ENCODE measurements around the gene MYLK. TPM values are rescaled to one million over a fixed set of nuclear protein-coding genes. Genes with fewer than 3 reads are reported as not detected.

The MYLK gene
- total RNA-seq, 1 donor from 2014 or later, result 11.1 TPM

DNA sequence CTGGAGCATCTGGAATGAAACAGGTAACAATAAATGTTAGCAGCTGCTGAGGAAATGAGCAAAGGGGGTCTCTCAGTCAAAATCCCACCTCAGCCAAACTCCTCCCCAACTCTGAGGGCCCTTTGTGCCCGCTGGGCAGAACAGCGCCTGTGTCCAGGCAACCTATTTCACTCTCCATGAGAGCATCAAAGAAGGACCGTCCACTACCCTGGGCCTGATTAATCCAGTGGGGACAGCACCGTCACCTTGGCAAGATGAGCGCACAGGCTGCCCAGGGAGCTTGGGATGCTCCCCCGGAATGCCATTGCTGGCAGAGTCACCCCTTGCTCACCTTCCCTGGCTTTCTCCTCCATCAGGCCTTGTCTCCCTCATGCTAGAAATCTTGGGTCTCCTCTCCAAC is 201.8 kb downstream of the MYLK start:
- intact Hi-C loops (cut with micrococcal nuclease), result no loop called here
- DNase-seq, result no peak
- Histone ChIP-seq H3K27ac (replicated peaks) (no peak overlapping the region), H3K27me3 (ENCODE audit: low read depth) (no peaks in the 10 kb centered on the region), H3K9me3 (replicated peaks) (no peaks in the 10 kb centered on the region), H3K36me3 (no peaks in the 10 kb centered on the region), H3K4me1 (peaks cover 19% of the 10 kb centered on the region), H3K4me3 (no peak overlapping the region)
- TF ChIP-seq, protein P1, sequence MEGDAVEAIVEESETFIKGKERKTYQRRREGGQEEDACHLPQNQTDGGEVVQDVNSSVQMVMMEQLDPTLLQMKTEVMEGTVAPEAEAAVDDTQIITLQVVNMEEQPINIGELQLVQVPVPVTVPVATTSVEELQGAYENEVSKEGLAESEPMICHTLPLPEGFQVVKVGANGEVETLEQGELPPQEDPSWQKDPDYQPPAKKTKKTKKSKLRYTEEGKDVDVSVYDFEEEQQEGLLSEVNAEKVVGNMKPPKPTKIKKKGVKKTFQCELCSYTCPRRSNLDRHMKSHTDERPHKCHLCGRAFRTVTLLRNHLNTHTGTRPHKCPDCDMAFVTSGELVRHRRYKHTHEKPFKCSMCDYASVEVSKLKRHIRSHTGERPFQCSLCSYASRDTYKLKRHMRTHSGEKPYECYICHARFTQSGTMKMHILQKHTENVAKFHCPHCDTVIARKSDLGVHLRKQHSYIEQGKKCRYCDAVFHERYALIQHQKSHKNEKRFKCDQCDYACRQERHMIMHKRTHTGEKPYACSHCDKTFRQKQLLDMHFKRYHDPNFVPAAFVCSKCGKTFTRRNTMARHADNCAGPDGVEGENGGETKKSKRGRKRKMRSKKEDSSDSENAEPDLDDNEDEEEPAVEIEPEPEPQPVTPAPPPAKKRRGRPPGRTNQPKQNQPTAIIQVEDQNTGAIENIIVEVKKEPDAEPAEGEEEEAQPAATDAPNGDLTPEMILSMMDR (IDR thresholded peaks at IDR 0.05; ENCODE audit: borderline replicate concordance), result no peak

DNA sequence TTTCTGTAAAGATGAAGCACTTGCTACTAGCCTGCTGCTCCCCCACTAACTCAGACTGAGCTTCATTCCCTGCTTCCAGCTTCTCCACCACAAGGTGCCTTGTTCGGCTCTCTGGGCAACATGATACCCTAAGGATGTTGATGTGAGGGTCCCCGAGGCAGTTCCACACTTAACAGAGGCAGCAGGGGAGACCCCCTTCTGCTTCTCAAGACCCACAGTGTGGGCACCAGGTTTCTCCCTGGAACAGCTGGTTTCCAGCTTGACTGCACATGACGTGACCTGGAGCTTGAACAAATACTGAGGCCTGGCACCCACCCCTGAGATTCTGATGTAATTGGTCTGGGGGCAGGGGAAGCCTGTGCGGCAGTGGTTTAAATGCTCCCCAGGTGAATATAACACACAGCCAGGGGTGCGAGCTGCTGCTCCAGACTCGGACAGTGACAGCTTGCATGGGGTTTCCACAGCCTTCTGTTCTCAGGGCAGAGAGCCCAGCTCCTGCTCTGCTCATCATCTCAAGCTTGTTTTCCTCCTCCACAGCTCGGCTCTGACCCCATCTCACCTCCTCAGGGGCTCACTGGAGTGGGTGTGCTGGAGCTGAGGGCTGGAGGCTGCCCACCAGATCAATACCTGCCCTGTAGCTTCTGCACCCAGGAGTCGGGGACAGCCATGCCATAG is 204.3 kb downstream of the MYLK start:
- DNase-seq, result no peak
- no peaks in the 10 kb centered on the region for H3K36me3 ChIP-seq
- no peak overlapping the region for H3K4me3 ChIP-seq
- H3K4me1 ChIP-seq, result peaks cover 14% of the 10 kb centered on the region
- H3K27me3 ChIP-seq (ENCODE audit: low read depth), result no peaks in the 10 kb centered on the region
- TF ChIP-seq, protein P1 (IDR thresholded peaks at IDR 0.05; ENCODE audit: borderline replicate concordance), result no peak
- intact Hi-C loops (cut with micrococcal nuclease), result no loop called here
- no peak overlapping the region for H3K27ac ChIP-seq (replicated peaks)
- H3K9me3 ChIP-seq (replicated peaks), result no peaks in the 10 kb centered on the region

DNA sequence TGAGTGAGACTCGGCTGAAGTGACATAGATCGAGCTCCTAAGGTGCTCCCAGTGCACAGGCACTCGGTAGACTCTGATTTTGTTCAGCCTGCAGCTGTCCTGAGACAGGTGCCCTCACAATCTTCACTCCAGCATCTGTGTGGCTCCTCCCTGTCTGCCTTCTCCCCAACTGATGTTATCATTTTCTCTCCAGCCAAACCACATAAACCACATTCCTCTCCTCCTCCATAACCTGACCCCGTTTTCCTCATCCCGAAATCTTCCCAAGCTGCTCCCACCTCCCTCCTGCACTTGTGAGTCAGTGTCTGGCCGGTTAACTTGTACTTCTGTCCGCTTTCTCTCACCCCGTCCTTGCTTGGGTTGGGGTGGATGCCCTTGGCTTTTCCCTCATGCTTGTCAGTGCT is 206.0 kb downstream of the MYLK start:
- Histone ChIP-seq H3K9me3 (replicated peaks) (no peaks in the 10 kb centered on the region), H3K4me1 (peaks cover 14% of the 10 kb centered on the region), H3K27ac (replicated peaks) (no peak overlapping the region), H3K27me3 (ENCODE audit: low read depth) (no peaks in the 10 kb centered on the region), H3K4me3 (no peak overlapping the region), H3K36me3 (no peaks in the 10 kb centered on the region)
- intact Hi-C loops (cut with micrococcal nuclease), result no loop called here
- TF ChIP-seq, protein P1 (IDR thresholded peaks at IDR 0.05; ENCODE audit: borderline replicate concordance), result no peak
- no peak for DNase-seq

DNA sequence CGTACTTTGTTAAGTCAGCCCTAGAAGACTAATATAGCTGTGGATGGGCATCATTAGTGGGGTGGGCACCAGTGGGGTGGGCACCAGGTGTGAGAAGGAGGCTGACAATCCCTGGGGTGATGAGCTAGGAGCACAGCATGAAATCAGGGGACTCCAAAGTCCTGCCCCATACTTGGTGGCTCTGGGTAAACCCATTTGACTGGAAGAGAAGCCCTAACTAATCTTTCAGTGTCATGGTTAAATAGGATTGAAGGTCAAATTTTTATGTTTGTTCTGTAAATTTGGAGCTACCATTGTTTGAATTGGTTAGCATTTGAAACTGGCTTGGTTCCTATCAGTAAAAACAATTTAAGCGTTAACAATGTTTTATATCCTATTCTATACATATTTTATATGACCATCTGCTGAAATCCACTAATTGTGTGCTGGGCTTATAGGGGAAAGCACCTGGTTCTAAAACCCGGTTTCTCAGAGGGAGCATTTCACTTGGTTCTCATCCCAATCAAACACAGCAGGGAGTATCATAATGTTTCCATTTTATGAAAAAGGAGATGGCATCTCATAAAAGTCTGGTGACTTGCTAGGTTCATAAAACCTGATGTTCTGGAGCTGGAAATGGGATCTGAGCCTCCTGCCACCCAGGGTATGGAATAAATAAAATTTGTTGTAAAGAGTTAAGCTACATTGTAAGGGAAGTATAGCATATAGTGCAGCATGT is 211.5 kb downstream of the MYLK start:
- Histone ChIP-seq H3K27ac (replicated peaks) (no peak overlapping the region), H3K4me1 (peaks cover 13% of the 10 kb centered on the region), H3K27me3 (ENCODE audit: low read depth) (no peaks in the 10 kb centered on the region), H3K9me3 (replicated peaks) (no peaks in the 10 kb centered on the region), H3K4me3 (no peak overlapping the region), H3K36me3 (no peaks in the 10 kb centered on the region)
- intact Hi-C loops (cut with micrococcal nuclease), result no loop called here
- no peak for DNase-seq
- TF ChIP-seq, protein P1 (IDR thresholded peaks at IDR 0.05; ENCODE audit: borderline replicate concordance), result no peak

DNA sequence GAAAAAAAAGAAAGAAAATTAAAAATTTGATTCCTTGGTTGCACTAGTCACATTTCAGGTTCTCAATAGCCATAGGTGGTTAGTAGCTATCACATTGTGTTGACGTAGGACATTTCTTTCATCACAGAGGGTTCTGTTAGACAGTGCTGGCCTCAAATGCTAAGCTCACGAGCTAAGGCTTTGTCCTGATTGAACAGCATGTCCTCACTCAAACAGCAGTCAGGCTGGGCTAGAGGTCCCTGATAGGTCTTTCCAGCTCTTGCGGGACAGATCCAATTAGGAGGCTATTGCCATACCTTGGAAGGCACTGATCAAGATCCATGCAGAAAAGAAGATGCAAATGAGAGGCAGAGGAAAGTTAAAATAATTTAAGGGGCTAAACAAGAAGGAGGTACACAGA is 213.4 kb downstream of the MYLK start:
- Histone ChIP-seq H3K27ac (replicated peaks) (no peak overlapping the region), H3K4me1 (peaks cover 30% of the 10 kb centered on the region), H3K9me3 (replicated peaks) (no peaks in the 10 kb centered on the region)

More for the DNA sequence above, 213.4 kb downstream of the MYLK start:
- intact Hi-C loops (cut with micrococcal nuclease), result no loop called here
- Histone ChIP-seq H3K36me3 (no peaks in the 10 kb centered on the region), H3K4me3 (no peak overlapping the region), H3K27me3 (ENCODE audit: low read depth) (no peaks in the 10 kb centered on the region)
- TF ChIP-seq, protein P1 (IDR thresholded peaks at IDR 0.05; ENCODE audit: borderline replicate concordance), result no peak
- DNase-seq, result no peak

Data from left ventricle myocardium inferior (tissue), 1 donor.